GM19035 (cell line): ENCODE measurements around the gene DCTN4.
"Not testable (repeated sequence)": the region's sequence is repeated elsewhere in the genome, so short reads cannot be mapped to it uniquely, and the experiment has no call there.

ENCODE experiments used
- ATAC-seq: cut with Tn5 transposase; IDR thresholded peaks from one replicate; pipeline ENCODE4 v1.9.1; 2021; ENCODE audit not compliant: unreplicated experiment

Gene DCTN4

DNA sequence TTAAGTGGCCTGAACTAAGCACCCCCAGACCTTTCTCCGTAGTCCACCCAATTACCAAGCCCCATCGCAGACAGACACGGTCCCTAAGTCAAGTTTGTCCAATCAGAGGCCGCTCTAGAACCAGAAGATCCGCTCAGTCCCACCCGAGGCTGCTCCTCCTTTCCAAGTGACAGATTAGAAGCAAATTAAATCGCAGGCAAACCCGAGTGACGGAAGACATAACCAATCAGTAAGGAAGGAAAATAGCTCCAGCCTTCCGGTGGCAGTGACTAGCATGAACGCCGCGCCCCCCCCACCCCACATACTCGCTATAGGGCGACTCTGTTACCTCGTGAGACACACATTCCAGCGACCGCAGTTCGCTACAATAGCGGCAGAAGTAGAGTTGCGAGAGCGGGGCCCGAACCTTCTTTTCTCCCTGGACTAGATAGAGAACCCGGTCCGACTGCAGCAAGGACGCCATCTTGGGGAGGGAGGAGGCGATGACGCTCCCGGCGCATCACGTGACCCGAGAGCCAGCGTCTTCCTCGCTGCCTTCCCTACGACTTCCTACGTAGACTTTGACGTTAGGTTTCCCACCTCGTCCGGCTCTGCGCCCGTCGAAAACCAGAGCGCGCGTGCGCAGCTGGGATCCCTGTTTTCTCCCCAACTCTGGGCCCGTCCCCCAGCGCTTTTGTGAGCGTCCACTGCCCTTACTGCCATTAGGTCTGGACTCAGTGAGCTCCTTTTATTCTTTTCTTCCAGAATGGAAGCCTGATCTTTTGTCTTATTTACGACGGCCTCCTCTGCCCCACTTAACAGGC lies at the start of gene DCTN4:
TSS of gene DCTN4 (minus strand) at position 487 of the 803 bp plus-strand sequence. CDS start at position 463, 24 bp downstream.
- ATAC-seq, result peak; percentile 97

- no peak for ATAC-seq
These were observed 45.6 kb upstream of the DCTN4 start for GRCh38 chr5:150804388-150804787.

- ATAC-seq, result no peak
These were observed 42.5 kb upstream of the DCTN4 start for GRCh38 chr5:150801117-150801927.

DNA sequence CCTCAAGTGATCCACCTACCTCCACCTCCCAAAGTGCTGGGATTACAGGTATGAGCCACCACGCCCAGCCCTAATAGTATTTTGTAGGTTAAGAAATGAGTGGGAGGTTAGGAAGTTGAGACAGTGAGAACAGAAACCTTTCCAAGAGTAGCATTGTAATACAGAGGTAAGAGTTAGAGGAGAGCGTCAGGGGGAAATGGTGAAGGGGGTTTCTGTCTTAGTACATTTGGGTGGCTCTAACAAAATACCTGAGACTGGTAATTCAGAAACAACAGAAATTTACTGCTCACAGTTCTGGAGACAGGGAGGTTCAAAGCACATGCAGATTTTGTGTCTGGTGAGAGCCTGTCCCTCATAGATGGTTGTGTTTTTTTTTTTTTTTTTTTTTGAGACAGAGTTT lies 38.6 kb upstream of the DCTN4 start:
- ATAC-seq, result no peak

GRCh38 chr5:150794927-150795326 lies 36.1 kb upstream of the DCTN4 start:
- ATAC-seq, result no peak

- ATAC-seq, result not testable (repeated sequence)
These were observed 34.6 kb upstream of the DCTN4 start for GRCh38 chr5:150793423-150793888.

- no peak for ATAC-seq
These were observed 32.7 kb upstream of the DCTN4 start for GRCh38 chr5:150791536-150791935.

DNA sequence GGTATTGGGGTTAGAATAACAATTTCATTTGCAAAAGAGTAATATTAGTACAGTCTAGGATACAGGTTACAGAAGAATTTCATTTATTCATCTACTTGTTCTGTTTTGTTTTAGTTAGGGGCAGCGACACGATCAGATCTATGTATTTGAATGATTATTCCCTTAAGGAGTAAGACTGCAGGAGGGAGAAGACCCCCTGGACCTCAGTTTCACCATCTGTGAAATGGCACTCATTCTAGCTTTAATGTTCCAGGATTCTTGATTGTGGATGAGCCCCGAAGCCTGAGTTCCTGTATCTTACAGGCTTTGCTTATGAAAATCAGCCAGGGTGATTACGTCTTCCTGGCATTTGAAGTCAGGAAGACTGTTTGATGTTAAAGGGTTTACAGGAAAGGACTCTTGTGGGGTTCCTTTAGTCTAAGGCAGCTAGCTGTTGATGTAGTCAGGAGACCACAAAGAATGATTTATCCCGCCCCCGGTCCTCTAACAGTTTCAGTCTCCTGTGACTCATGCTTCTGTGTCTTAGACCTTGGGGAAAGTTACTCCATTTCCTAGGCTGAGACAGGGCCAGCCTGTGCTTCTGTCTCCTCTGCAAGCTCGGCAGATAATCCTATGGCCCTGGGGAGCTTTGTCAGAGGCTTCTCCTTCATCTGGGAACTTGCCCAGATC lies 31.3 kb upstream of the DCTN4 start:
- peak; percentile 91 for ATAC-seq

DNA sequence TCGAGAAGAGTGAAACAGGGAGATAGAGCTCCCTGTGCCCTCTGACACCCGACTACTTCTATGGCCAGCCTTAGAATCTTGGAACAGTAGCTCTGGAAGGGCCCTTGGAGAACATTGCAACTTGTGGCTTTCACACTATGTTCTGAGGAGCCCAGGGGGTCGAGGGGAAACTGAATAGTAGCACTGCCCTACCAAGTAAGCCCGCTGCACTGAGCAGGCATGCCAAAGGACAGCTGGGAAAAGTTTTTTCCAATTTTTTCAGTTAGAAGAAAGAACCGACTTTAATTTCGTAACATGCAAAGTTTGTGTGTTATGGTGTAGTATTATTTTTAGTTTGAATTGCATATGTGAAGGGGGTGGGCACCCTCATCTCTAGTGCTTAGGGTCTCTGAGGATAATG lies 30.6 kb upstream of the DCTN4 start:
- no peak for ATAC-seq

DNA sequence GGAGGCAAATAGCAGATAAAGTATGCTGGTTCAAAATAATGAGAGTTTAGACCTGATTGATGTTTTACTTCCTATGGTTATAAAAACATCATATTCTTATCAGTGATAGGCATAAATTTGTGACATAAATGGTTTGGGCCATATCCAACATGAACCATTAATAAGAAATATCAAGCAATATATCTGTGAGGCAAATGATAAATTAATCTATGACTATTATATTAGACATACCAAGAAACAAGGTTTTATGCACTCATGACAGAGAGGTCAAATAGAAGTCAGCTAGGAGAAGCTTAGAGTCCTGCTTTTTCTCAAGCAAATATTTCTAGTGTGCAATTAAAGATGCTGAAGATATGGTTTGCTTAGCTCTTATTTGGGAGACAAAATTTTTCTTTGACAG lies 30.2 kb upstream of the DCTN4 start:
- no peak for ATAC-seq

GRCh38 chr5:150787656-150788055 lies 28.8 kb upstream of the DCTN4 start:
- no peak for ATAC-seq

DNA sequence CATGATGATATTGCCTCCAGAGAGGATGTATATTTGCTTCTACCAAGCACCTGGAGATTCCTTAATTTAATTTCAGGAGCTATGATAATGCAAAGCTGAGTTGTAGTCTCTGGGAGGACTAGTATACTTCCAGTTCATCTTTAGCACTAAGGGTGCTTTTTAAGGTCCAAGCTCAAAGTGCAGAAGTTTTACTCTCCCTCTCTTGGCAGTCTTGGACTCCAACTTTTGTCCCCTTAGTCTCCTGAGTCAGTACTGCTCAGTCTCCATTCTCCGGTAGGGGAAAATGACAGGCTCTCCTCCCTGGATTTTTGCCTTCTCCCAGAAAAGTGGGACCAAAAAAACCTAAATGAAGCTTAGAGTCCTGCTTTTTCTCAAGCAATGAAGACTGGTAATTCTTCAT lies 28.1 kb upstream of the DCTN4 start:
- ATAC-seq, result no peak

DNA sequence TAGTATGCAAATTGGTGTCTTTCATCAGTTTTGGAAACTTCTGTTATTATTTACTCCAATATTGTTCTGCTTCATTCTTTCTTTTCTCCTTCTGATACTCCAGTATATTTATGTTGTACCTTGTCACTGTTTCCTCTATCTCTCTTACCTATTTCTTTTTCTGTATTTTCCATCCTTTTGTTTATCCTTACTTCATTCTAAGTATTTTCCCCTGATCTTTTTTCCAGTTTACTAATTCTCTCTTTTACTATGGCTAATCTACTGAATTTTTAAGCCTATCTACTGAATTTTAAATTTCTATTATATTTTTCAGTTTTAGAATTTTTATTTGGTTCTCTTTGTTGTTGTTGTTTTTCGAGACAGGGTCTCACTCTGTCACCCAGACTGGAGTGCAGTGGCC lies 27.1 kb upstream of the DCTN4 start:
- no peak for ATAC-seq

- ATAC-seq, result peak; percentile 47
These were observed 24.7 kb upstream of the DCTN4 start for GRCh38 chr5:150783422-150783928.

DNA sequence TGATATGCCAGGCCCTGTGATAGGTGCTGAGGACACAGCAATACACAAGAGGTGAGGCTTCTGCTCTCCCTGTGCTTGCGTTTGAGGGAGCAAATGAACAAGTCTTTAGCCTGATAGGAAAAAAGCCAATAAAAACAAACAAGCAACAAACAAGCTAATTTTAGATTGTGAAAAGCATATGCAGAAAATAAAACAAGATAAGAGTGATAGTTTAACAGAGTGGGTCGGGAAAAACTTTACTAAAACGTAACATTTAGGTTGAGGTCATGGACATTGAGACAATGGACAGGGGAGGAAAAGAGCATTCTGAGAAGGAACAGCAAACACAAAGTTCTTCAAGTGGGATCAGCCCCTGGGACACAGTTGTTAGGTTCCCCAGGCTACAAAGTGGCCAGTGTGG lies 24.0 kb upstream of the DCTN4 start:
- no peak for ATAC-seq

DNA sequence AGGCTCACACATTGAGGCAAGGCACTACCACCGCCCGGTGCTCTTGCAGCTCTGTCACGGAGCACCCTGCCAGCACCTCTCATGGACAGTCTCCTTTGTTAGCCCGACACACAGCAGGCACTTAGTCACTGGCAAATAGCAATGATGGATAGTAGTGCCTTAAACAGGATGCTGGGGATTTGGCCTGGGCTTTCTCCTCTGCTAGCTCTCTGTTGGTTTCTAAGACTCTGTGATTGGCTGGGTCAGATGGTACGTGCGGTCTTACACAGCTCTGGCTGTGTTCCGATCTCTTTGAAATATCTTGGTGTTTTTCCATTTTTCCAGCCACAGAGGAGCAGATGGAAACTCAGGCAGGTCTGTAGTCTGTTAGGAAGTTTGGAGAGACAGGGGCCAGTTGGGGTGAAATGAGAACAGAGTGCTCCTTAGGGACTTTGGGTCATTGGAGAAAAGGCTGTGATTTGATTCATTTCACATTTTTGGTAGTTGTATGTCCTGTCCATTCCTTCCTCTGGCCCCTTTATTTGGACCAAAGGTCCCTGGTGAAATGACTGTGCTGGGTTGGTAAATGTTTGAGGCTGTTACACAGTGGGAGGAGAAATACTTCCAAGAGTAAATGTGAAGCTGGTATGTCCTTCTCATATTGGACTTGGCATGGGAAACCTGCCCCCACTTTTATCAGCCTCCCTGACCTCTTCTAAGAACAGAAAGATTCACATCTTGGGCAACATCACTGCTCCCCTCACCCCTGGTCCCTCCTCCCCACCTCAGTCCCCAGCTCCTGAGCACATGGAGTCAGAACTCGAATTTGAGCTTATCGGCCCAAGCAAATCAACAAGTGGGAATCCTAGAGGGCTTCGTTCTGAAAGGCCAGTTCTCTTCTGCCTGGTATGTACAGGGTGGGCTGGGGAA lies 23.1 kb upstream of the DCTN4 start:
- no peak for ATAC-seq

GRCh38 chr5:150780816-150781221 lies 22.0 kb upstream of the DCTN4 start:
- no peak for ATAC-seq

DNA sequence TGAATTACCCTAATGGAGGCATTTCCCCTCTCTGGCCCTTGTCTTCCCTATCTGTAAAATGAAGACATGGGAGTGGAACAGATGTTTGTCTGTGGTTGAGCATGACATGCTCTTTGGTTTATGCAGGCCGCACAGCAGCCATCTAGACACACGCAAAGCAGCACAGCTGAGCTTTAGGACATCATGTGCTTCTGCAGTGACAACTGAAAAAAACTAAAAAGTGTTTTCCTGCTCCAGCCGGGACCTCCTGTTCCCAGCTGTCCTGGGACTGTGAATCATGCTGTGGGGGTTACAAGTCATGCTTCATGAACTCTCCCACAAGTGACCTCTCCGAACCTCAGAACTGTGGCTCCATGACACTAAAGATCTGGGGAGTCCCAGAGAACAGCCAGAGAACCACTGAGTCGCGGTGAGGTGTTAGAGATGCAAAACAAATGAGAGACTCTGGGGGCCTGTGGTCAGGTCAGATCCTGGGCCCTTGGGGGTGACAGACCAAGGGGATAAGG lies 21.4 kb upstream of the DCTN4 start:
- peak; percentile 55 for ATAC-seq

DNA sequence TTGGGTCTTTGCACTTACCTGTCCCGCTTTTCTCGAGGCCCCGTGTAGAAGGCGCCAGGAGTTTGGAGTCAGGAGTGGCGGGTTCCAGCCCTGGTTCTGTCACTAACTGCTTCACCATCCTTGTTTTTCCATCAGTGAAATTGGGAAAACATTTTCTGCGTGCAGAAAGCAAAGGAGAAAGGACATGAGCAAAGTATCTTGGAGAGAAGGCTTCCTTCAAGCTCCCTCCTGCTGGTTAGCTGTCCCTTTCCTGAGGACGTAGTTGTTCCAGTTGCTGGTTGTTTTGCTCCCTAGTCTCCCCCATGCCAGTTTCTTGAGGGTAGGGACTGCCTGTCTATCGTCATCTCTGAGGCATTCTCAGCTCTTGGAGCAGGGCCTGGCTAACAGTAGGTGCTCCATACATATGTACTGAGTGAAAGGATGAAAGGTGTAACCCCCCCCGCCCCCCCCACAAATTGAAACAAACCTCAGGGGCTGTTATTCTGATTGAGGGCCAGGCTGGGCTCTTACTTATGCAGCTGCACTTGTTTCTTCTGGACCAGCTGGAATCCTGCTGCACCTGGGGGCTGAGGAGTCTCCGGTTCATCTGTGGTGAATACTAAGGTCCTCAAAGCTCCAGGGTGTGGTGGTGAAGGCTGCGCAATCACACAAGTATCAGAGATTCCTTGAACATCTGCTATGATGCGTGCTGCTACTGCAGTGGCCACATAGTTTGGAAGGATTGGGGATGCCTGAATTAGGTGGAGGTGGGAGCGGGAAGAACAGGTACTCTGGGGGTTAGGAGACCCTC lies 20.8 kb upstream of the DCTN4 start:
- no peak for ATAC-seq
